H1 (cell line): Measurements from ENCODE around the gene SCMH1. TPM values are rescaled to one million over a fixed set of nuclear protein-coding genes. Genes with fewer than 3 reads are reported as not detected.

Experiments used
- CTCF ChIA-PET: fragments of 300-600 bp; sonication (Branson Sonifier 250); formaldehyde crosslinking; loops from one replicate; lab custom pipeline; 2021; ENCODE audit not compliant: partially characterized antibody; lab: Charles Lee
- POLR2A ChIA-PET: fragments of 300-600 bp; sonication (Branson Sonifier 250); formaldehyde crosslinking; loops from one replicate; lab custom pipeline; 2021; ENCODE audit warnings: inconsistent platforms; ENCODE audit not compliant: partially characterized antibody; lab: Charles Lee
- DNase-seq, 2 experiments: peaks; one replicate each; pipeline versions ENCODE4 v3.0.0 to v3.0.0-alpha.2; 2010 to 2022; ENCODE audit warnings: low spot score in 2 of 2, low read depth in 1 of 2, mixed read lengths in 1 of 2
- FAIRE-seq: peaks from 2 replicates; lab custom pipeline; 2011; peaks lifted over from hg19 to GRCh38; lab: Jason Lieb, UNC
- H2AFZ ChIP-seq: 2 replicates; pipeline ENCODE4 v1.8.1; 2012; ENCODE audit warnings: low read length, inconsistent platforms
- H2AK5ac ChIP-seq: 2 replicates; pipeline ENCODE4 v1.6.1; 2013; ENCODE audit warnings: low read depth, low read length
- H2BK120ac ChIP-seq: replicated peaks from 2 replicates; pipeline ENCODE3; 2013; ENCODE audit warnings: low read depth, low read length, inconsistent platforms
- H2BK12ac ChIP-seq: 2 replicates; pipeline ENCODE4 v1.6.1; 2013; ENCODE audit warnings: low read depth, low read length
- H2BK15ac ChIP-seq: 2 replicates; pipeline ENCODE4 v1.6.1; 2013; ENCODE audit warnings: low read length
- H2BK20ac ChIP-seq: 2 replicates; pipeline ENCODE4 v1.6.1; 2013; ENCODE audit warnings: low read length
- H2BK5ac ChIP-seq: 2 replicates; pipeline ENCODE4 v1.6.1; 2013; ENCODE audit warnings: low read depth, low read length
- H3K14ac ChIP-seq: 2 replicates; pipeline ENCODE4 v1.6.1; 2013; ENCODE audit warnings: inconsistent platforms; ENCODE audit not compliant: insufficient read length
- H3K18ac ChIP-seq: 2 replicates; pipeline ENCODE4 v1.6.1; 2013; ENCODE audit warnings: low read length; ENCODE audit errors: extremely low read depth
- H3K23ac ChIP-seq: 2 replicates; pipeline ENCODE4 v1.6.1; 2013; ENCODE audit warnings: inconsistent platforms; ENCODE audit not compliant: insufficient read length
- H3K23me2 ChIP-seq: 2 replicates; pipeline ENCODE4 v1.6.1; 2013; ENCODE audit warnings: low read depth, low read length
- H3K27ac ChIP-seq: 2 replicates; pipeline ENCODE4 v1.6.1; 2011; ENCODE audit warnings: low read depth, low read length, inconsistent platforms
- H3K27me3 ChIP-seq, 4 experiments: replicated peaks in 1 of 4; 1 replicate in 1 of 4; 2 replicates in 3 of 4; pipeline versions ENCODE4 v1.6.1 to v1.8.1; 2011 to 2013; ENCODE audit warnings: low read length in 3 of 4, mild to moderate bottlenecking in 3 of 4, inconsistent platforms in 2 of 4, mixed read lengths in 2 of 4, moderate library complexity in 1 of 4; ENCODE audit not compliant: control insufficient read depth in 3 of 4, insufficient read depth in 3 of 4; ENCODE audit errors: extremely low read depth in 1 of 4
- H3K36me3 ChIP-seq, 4 experiments: 2 replicates each; pipeline versions ENCODE4 v1.6.1 to v1.8.1; 2011 to 2013; ENCODE audit warnings: mild to moderate bottlenecking in 4 of 4, low read length in 3 of 4, moderate library complexity in 2 of 4, control low read depth in 1 of 4, inconsistent platforms in 1 of 4; ENCODE audit not compliant: insufficient read depth in 4 of 4, control insufficient read depth in 2 of 4
- H3K4ac ChIP-seq: replicated peaks from 2 replicates; pipeline ENCODE3; 2013; ENCODE audit warnings: low read length, low read depth, mixed read lengths, inconsistent platforms; ENCODE audit not compliant: insufficient read length
- H3K4me1 ChIP-seq, 4 experiments: replicated peaks in 1 of 4; 1 replicate in 1 of 4; 2 replicates in 3 of 4; pipeline versions ENCODE4 v1.6.1 to v1.8.1; 2011 to 2013; ENCODE audit warnings: low read length in 3 of 4, inconsistent platforms in 2 of 4, mixed read lengths in 1 of 4; ENCODE audit not compliant: insufficient read depth in 4 of 4, control insufficient read depth in 3 of 4
- H3K4me2 ChIP-seq, 2 experiments: 2 replicates each; pipeline versions ENCODE4 v1.6.1 to v1.8.1; 2011 to 2013; ENCODE audit warnings: low read depth in 2 of 2, low read length in 2 of 2, control low read depth in 1 of 2, inconsistent platforms in 1 of 2, mild to moderate bottlenecking in 1 of 2; ENCODE audit not compliant: insufficient read depth in 1 of 2
- H3K4me3 ChIP-seq, 4 experiments: fragments of 200-600, 300-600 bp in 1 of 4; sonication (generic), shearing (Covaris generic), sonication (Bioruptor Twin) in 1 of 4; 2 replicates each; pipeline versions ENCODE4 v1.5.1 to v1.8.1; 2011 to 2016; ENCODE audit warnings: low read length in 4 of 4, low read depth in 3 of 4, control low read depth in 2 of 4, inconsistent platforms in 2 of 4, mild to moderate bottlenecking in 2 of 4, mixed read lengths in 1 of 4, moderate library complexity in 1 of 4; ENCODE audit not compliant: insufficient read depth in 2 of 4; ENCODE audit errors: extremely low read depth in 1 of 4
- H3K56ac ChIP-seq: replicated peaks from 2 replicates; pipeline ENCODE3; 2013; ENCODE audit warnings: low read depth, mild to moderate bottlenecking, mixed read lengths, low read length, inconsistent platforms; ENCODE audit not compliant: insufficient read length
- H3K79me1 ChIP-seq: 2 replicates; pipeline ENCODE4 v1.6.1; 2013; ENCODE audit warnings: low read depth, low read length, control low read depth
- H3K79me2 ChIP-seq, 2 experiments: 2 replicates each; pipeline versions ENCODE4 v1.6.1 to v1.8.1; 2012 to 2013; ENCODE audit warnings: low read length in 2 of 2, mild to moderate bottlenecking in 2 of 2, inconsistent platforms in 1 of 2; ENCODE audit not compliant: insufficient read depth in 2 of 2, control insufficient read depth in 1 of 2
- H3K9ac ChIP-seq, 4 experiments: replicated peaks in 1 of 4; 1 replicate in 1 of 4; 2 replicates in 3 of 4; pipeline versions ENCODE4 v1.6.1 to v1.8.1; 2011 to 2013; ENCODE audit warnings: low read depth in 3 of 4, low read length in 3 of 4, control low read depth in 2 of 4, mild to moderate bottlenecking in 2 of 4, moderate library complexity in 2 of 4, inconsistent platforms in 1 of 4; ENCODE audit errors: extremely low read depth in 1 of 4
- H3K9me3 ChIP-seq, 2 experiments: 2 replicates each; pipeline versions ENCODE4 v1.6.1 to v1.8.1; 2012 to 2013; ENCODE audit warnings: mild to moderate bottlenecking in 2 of 2, moderate library complexity in 2 of 2, control low read depth in 1 of 2, inconsistent platforms in 1 of 2, low read depth in 1 of 2, low read length in 1 of 2, mixed read lengths in 1 of 2; ENCODE audit not compliant: insufficient read depth in 2 of 2
- H4K20me1 ChIP-seq, 2 experiments: replicated peaks in 1 of 2; 2 replicates each; pipeline versions ENCODE3 to v1.8.1; 2011 to 2013; ENCODE audit warnings: inconsistent platforms in 2 of 2, low read length in 2 of 2, mild to moderate bottlenecking in 1 of 2; ENCODE audit not compliant: insufficient read depth in 2 of 2, control insufficient read depth in 1 of 2
- H4K5ac ChIP-seq: 2 replicates; pipeline ENCODE4 v1.6.1; 2013; ENCODE audit warnings: low read length, low read depth, mixed read lengths, inconsistent platforms; ENCODE audit not compliant: insufficient read length
- H4K8ac ChIP-seq: 2 replicates; pipeline ENCODE4 v1.8.0; 2013; ENCODE audit warnings: mild to moderate bottlenecking, moderate library complexity, low read length, inconsistent platforms; ENCODE audit not compliant: insufficient read depth; ENCODE audit errors: extremely low read depth
- H4K91ac ChIP-seq: replicated peaks from 2 replicates; pipeline ENCODE3; 2013; ENCODE audit warnings: low read length, mixed read lengths, inconsistent platforms; ENCODE audit not compliant: insufficient read length
- CREB1 ChIP-seq: IDR thresholded peaks from 2 replicates; pipeline ENCODE4 v1.6.1; 2012; ENCODE audit warnings: inconsistent platforms
- GABPA ChIP-seq: IDR thresholded peaks from 2 replicates; pipeline ENCODE4 v1.6.1; 2011; ENCODE audit warnings: mild to moderate bottlenecking, low read length, moderate library complexity, borderline replicate concordance; ENCODE audit not compliant: insufficient read depth
- NRF1 ChIP-seq: IDR thresholded peaks from 2 replicates; pipeline ENCODE4 v1.6.1; 2011; ENCODE audit warnings: mild to moderate bottlenecking, low read depth, low read length, improper control_type of control experiment
- SP2 ChIP-seq: IDR thresholded peaks from 2 replicates; pipeline ENCODE4 v1.6.1; 2012; ENCODE audit warnings: mild to moderate bottlenecking, low read length, inconsistent platforms
- ZNF274 ChIP-seq: IDR thresholded peaks from 2 replicates; pipeline ENCODE4 v1.7.0; 2012; ENCODE audit warnings: low read length, borderline replicate concordance; ENCODE audit errors: extremely low read depth
- WGBS, 2 experiments: shearing (Covaris generic) in 1 of 2; methylation state at CpG; one replicate each; pipeline versions ENCODE4 v1.1.6 to v1.1.7; 2013 to 2015; ENCODE audit warnings: low lambda C conversion rate in 2 of 2, mixed read lengths in 2 of 2, inconsistent platforms in 1 of 2, low coverage in 1 of 2, missing lambda C conversion rate in 1 of 2; ENCODE audit not compliant: insufficient replicate concordance in 2 of 2, insufficient coverage in 1 of 2, insufficient read length in 1 of 2; ENCODE audit errors: extremely low coverage in 1 of 2, missing lambda C conversion rate in 1 of 2; 5-methylcytosine and 5-hydroxymethylcytosine counted together
- polyA plus RNA-seq, 7 experiments: library from polyadenylated mRNA; depleted of rRNA in 3 of 7; stranded (reverse) in 5 of 7; unstranded in 2 of 7; fragments of >200 nt in 5 of 7; fragments of 200-250 nt in 2 of 7; gene quantifications; 1 replicate in 5 of 7; 2 replicates in 1 of 7; 4 replicates in 1 of 7; pipeline versions ENCODE4 v1.2.1 to v1.2.3, GENCODE V29; 2011 to 2013; ENCODE audit warnings: missing spikeins in 2 of 7, mixed read lengths in 2 of 7
- total RNA-seq: library from RNA; stranded (reverse); fragmentation: NEBNext Ultra II Directional; extraction: Animal tissue kit (Norgen Biotek cat#: 25700); gene quantifications from 2 replicates; pipeline ENCODE4 v1.2.1, GENCODE V29; 2021
- TF ChIP-seq, protein P1 (sequence below): IDR thresholded peaks from 2 replicates; pipeline ENCODE4 v1.6.1; 2012; ENCODE audit warnings: low read length, inconsistent platforms
- TF ChIP-seq, protein P2 (sequence below): IDR thresholded peaks from 2 replicates; pipeline ENCODE4 v1.6.1; 2012; ENCODE audit warnings: inconsistent platforms
- TF ChIP-seq, protein P3 (sequence below): IDR thresholded peaks from 2 replicates; pipeline ENCODE4 v1.6.1; 2012; ENCODE audit warnings: inconsistent platforms

Gene SCMH1
- total and polyA plus RNA-seq, 2 of the 8 experiments (the other 6 are each of a cell fraction or from before 2014, with no cell fraction given), result 16.6 to 30.7 TPM

DNA sequence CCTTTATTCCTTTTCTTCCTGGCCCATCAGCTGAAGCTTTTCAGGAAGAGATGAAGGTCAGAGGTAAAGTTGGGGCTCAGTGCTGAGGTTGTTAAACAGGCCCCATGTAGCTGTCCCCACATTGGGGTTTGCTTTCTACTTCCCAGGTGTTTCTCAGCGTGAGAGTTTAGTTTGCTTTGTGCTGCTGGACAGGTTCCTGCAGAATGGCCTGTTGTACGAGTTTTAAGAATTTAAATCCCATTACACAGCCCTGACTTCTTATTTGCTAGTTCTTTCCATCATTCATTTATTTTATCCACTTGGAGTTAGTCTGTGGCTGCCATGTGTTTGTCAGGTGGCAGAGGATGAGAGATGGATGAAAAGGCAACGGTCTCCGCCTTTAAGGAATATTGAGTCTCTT, 243.4 kb downstream of the SCMH1 start:
- Histone ChIP-seq H3K56ac (no peak overlapping the region), H4K8ac (no peak overlapping the region), H3K9me3 (no peaks in the 10 kb centered on the region), H3K27ac (no peak overlapping the region), H3K4me1 (no peaks in the 10 kb centered on the region), H4K91ac (no peak overlapping the region), H3K23ac (no peak overlapping the region), H2BK15ac (no peak overlapping the region), H2BK12ac (no peak overlapping the region), H3K79me2 (peaks cover 0 to 2% of the 10 kb centered on the region in 2 experiments; a peak in 1 of 4 replicates), H3K14ac (no peak overlapping the region), H3K27me3 (no peaks in the 10 kb centered on the region), H3K9ac (no peak overlapping the region), H3K4me3 (no peak overlapping the region), H4K20me1 (peaks cover 0 to 17% of the 10 kb centered on the region in 2 experiments), H2AFZ (no peak overlapping the region), H2BK120ac (no peak overlapping the region), H4K5ac (no peak overlapping the region), H2AK5ac (no peak overlapping the region), H3K4me2 (no peak overlapping the region), H2BK20ac (no peak overlapping the region), H2BK5ac (no peak overlapping the region), H3K18ac (no peak overlapping the region), H3K36me3 (peaks cover 60 to 93% (median 82%) of the 10 kb centered on the region in 4 experiments), H3K4ac (no peak overlapping the region), H3K79me1 (peaks cover 5% of the 10 kb centered on the region; the same call in 1 of the 2 replicates), H3K23me2 (no peaks in the 10 kb centered on the region)
- FAIRE-seq (no peak), DNase-seq (no peak)
- ChIA-PET POLR2A (interaction anchor here (1.8 kb wide), 1 partner anchor 21 kb away, joined by 5 read pairs; no protein-coding TSS in a partner anchor), CTCF (no interaction called here)
- WGBS, 2 experiments, result 98% methylated on average over 4 of the region's 4 CpGs; no CpG with 5 or more reads in 1 of the 2 experiments
- TF ChIP-seq, protein P1, sequence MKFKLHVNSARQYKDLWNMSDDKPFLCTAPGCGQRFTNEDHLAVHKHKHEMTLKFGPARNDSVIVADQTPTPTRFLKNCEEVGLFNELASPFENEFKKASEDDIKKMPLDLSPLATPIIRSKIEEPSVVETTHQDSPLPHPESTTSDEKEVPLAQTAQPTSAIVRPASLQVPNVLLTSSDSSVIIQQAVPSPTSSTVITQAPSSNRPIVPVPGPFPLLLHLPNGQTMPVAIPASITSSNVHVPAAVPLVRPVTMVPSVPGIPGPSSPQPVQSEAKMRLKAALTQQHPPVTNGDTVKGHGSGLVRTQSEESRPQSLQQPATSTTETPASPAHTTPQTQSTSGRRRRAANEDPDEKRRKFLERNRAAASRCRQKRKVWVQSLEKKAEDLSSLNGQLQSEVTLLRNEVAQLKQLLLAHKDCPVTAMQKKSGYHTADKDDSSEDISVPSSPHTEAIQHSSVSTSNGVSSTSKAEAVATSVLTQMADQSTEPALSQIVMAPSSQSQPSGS, result no peak
- TF ChIP-seq NRF1 (no peak), GABPA (no peak), ZNF274 (no peak), SP2 (no peak), CREB1 (no peak)
- TF ChIP-seq, protein P2, sequence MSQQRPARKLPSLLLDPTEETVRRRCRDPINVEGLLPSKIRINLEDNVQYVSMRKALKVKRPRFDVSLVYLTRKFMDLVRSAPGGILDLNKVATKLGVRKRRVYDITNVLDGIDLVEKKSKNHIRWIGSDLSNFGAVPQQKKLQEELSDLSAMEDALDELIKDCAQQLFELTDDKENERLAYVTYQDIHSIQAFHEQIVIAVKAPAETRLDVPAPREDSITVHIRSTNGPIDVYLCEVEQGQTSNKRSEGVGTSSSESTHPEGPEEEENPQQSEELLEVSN, result no peak
- TF ChIP-seq, protein P3, sequence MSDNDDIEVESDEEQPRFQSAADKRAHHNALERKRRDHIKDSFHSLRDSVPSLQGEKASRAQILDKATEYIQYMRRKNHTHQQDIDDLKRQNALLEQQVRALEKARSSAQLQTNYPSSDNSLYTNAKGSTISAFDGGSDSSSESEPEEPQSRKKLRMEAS, result no peak
